GM12873 (cell line): Measurements from ENCODE around the gene CERS5.

Experiments
- CTCF ChIP-seq: IDR thresholded peaks from 2 replicates; pipeline ENCODE4 v1.5.1; 2012; ENCODE audit warnings: low read depth, mild to moderate bottlenecking, moderate library complexity, low read length, control low read depth; ENCODE audit not compliant: insufficient read depth; ENCODE audit errors: missing control alignments

Gene CERS5

GRCh38 chr12:50107416-50108268 lies 59.5 kb downstream of the CERS5 start:
- no peak for TF ChIP-seq CTCF

DNA sequence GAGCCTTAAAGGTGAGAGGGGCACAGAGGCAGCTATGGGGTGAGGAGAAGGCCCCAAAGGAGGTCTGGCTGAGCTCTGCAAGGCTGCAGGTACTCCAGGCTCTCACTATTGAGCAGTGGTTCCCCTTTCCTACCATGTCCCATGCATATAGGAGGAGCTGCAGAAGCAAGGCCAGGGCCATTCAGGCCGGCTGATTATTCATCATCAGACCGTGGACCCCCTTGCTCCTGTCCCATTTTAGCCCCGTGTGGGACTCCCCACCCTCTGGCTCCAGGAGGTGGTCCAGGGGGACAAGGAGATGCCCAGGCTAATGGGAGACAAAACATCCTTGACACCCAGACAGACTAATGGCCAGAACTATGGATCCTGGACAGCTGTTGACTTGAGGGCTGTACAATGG lies 60.3 kb downstream of the CERS5 start:
- TF ChIP-seq CTCF = no peak

- TF ChIP-seq CTCF = no peak
Observed at GRCh38 chr12:50105913-50106450, 61.2 kb downstream of the CERS5 start.

- no peak for TF ChIP-seq CTCF
Observed at GRCh38 chr12:50104417-50105366, 62.5 kb downstream of the CERS5 start.

GRCh38 chr12:50103767-50104321 lies 63.3 kb downstream of the CERS5 start, which contains the start of gene GPD1:
TSS of gene GPD1 (plus strand) at chr12:50104008. CDS start at chr12:50104051, 43 bp downstream.
- TF ChIP-seq CTCF = no peak

DNA sequence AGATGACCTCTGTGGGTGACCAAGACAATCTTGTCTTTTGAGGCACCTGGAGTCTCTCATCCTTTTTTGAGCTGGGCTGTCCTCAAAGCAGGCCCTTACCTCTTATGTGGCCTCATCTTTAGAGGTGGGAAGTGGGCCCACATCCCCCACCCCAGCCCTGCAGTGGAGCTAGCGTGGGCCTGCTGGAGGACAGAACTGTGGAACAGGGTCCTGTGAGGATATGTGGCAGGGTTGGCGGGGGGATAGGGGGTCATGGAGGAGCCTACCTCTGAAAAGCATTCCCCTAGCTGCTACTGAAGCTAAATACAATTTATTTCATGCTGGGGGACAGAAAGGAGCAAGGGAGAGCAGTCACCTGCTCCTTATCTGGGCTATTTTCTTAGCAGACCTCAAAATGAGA lies 63.8 kb downstream of the CERS5 start:
- TF ChIP-seq CTCF = no peak
